WERI-Rb-1 (cell line): ENCODE measurements around the gene ADK.

ENCODE experiments used
- DNase-seq: peaks from one replicate; pipeline ENCODE4 v3.0.0-alpha.2; 2020
- H3K27ac ChIP-seq: fragments of 250-450 bp; sonication (Bioruptor Pico); 2 replicates; pipeline ENCODE4 v1.5.1; 2020; ENCODE audit warnings: mild to moderate bottlenecking, moderate library complexity
- H3K27me3 ChIP-seq: fragments of 250-450 bp; sonication (Bioruptor Pico); 2 replicates; pipeline ENCODE4 v1.5.1; 2021; ENCODE audit warnings: mild to moderate bottlenecking, low read depth, moderate library complexity; ENCODE audit not compliant: insufficient read depth, severe bottlenecking
- H3K36me3 ChIP-seq: fragments of 250-450 bp; sonication (Bioruptor Pico); 2 replicates; pipeline ENCODE4 v1.5.1; 2020; ENCODE audit warnings: mild to moderate bottlenecking, moderate library complexity
- H3K4me3 ChIP-seq: 2 replicates; pipeline ENCODE4 v1.5.1; 2011; ENCODE audit warnings: low read depth, mild to moderate bottlenecking, control low read depth, low read length
- H3K9me3 ChIP-seq: fragments of 250-450 bp; sonication (Bioruptor Pico); 2 replicates; pipeline ENCODE4 v1.5.1; 2021; ENCODE audit warnings: mild to moderate bottlenecking, moderate library complexity; ENCODE audit not compliant: severe bottlenecking
- CTCF ChIP-seq: IDR thresholded peaks from 2 replicates; pipeline ENCODE4 v1.5.1; 2011; ENCODE audit warnings: low read depth, mild to moderate bottlenecking, control low read depth, inconsistent platforms, low read length

Gene ADK

GRCh38 chr10:74109452-74109851 is 41.6 kb upstream of the ADK start:
- no peaks in the 10 kb centered on the region for H3K9me3 ChIP-seq
- no peak for TF ChIP-seq CTCF
- H3K4me3 ChIP-seq: no peak overlapping the region
- H3K27ac ChIP-seq: no peak overlapping the region
- DNase-seq: no peak
- no peaks in the 10 kb centered on the region for H3K27me3 ChIP-seq
- H3K36me3 ChIP-seq: peaks cover 96% of the 10 kb centered on the region

- Histone ChIP-seq H3K27ac (no peak overlapping the region), H3K36me3 (peaks cover 96% of the 10 kb centered on the region), H3K27me3 (no peaks in the 10 kb centered on the region), H3K4me3 (no peak overlapping the region), H3K9me3 (no peaks in the 10 kb centered on the region)
- TF ChIP-seq CTCF: no peak
- DNase-seq: no peak
These were observed 40.9 kb upstream of the ADK start for GRCh38 chr10:74110120-74110519.

GRCh38 chr10:74111799-74112198 is 39.2 kb upstream of the ADK start:
- no peak overlapping the region for H3K27ac ChIP-seq
- H3K36me3 ChIP-seq: peaks cover 96% of the 10 kb centered on the region
- H3K9me3 ChIP-seq: no peaks in the 10 kb centered on the region
- H3K4me3 ChIP-seq: no peak overlapping the region
- TF ChIP-seq CTCF: no peak
- no peak for DNase-seq
- H3K27me3 ChIP-seq: no peaks in the 10 kb centered on the region

- no peak overlapping the region for H3K4me3 ChIP-seq
- no peak for TF ChIP-seq CTCF
- no peak for DNase-seq
- H3K27me3 ChIP-seq: no peaks in the 10 kb centered on the region
- no peaks in the 10 kb centered on the region for H3K9me3 ChIP-seq
- no peak overlapping the region for H3K27ac ChIP-seq
- peaks cover 96% of the 10 kb centered on the region for H3K36me3 ChIP-seq
These were observed 37.5 kb upstream of the ADK start for GRCh38 chr10:74113546-74113945.

GRCh38 chr10:74114041-74114448 is 37.0 kb upstream of the ADK start:
- no peak for TF ChIP-seq CTCF
- no peaks in the 10 kb centered on the region for H3K9me3 ChIP-seq
- no peak for DNase-seq
- H3K27ac ChIP-seq: no peak overlapping the region
- no peak overlapping the region for H3K4me3 ChIP-seq
- H3K27me3 ChIP-seq: no peaks in the 10 kb centered on the region
- H3K36me3 ChIP-seq: peaks cover 96% of the 10 kb centered on the region

- Histone ChIP-seq H3K36me3 (peaks cover 93% of the 10 kb centered on the region), H3K9me3 (no peaks in the 10 kb centered on the region), H3K4me3 (no peak overlapping the region), H3K27ac (no peak overlapping the region), H3K27me3 (no peaks in the 10 kb centered on the region)
- no peak for DNase-seq
- no peak for TF ChIP-seq CTCF
These were observed 33.3 kb upstream of the ADK start for GRCh38 chr10:74117738-74118137.
